AG09319 (cell line): ENCODE results near the gene PXDC1.
"Not testable (repeated sequence)": the region's sequence is repeated elsewhere in the genome, so short reads cannot be mapped to it uniquely, and the experiment has no call there.

Experiments used
- DNase-seq: peaks from one replicate; pipeline ENCODE4 v3.0.0-alpha.2; 2010; ENCODE audit warnings: low read depth; ENCODE audit errors: extremely low read depth
- CTCF ChIP-seq: IDR thresholded peaks from 2 replicates; pipeline ENCODE4 v1.5.1; 2011; ENCODE audit warnings: low read depth, mild to moderate bottlenecking, inconsistent platforms, low read length, moderate library complexity

Gene PXDC1

GRCh38 chr6:3765415-3765814 is 13.9 kb upstream of the PXDC1 start:
- TF ChIP-seq CTCF: no peak
- DNase-seq: no peak

GRCh38 chr6:3764516-3765335 is 13.2 kb upstream of the PXDC1 start:
- TF ChIP-seq CTCF: no peak
- DNase-seq: no peak

GRCh38 chr6:3762852-3763251 is 11.3 kb upstream of the PXDC1 start:
- no peak for DNase-seq
- TF ChIP-seq CTCF: no peak

GRCh38 chr6:3762359-3762758 is 10.8 kb upstream of the PXDC1 start:
- TF ChIP-seq CTCF: no peak
- DNase-seq: no peak

GRCh38 chr6:3761989-3762270 is 10.4 kb upstream of the PXDC1 start:
- DNase-seq: no peak
- no peak for TF ChIP-seq CTCF

- no peak for DNase-seq
- no peak for TF ChIP-seq CTCF
Observed at GRCh38 chr6:3759646-3760232, 8.2 kb upstream of the PXDC1 start.

- no peak for DNase-seq
Observed at GRCh38 chr6:3758842-3759144, 7.3 kb upstream of the PXDC1 start.

GRCh38 chr6:3757998-3758841 is 6.7 kb upstream of the PXDC1 start:
- DNase-seq: not testable (repeated sequence)

More at GRCh38 chr6:3758842-3759144, 7.3 kb upstream of the PXDC1 start:
- TF ChIP-seq CTCF: no peak
